HG02943 (cell line): ENCODE measurements around the gene SPECC1.
"Not testable (repeated sequence)": the region's sequence is repeated elsewhere in the genome, so short reads cannot be mapped to it uniquely, and the experiment has no call there.

Experiments used
- ATAC-seq: cut with Tn5 transposase; IDR thresholded peaks from one replicate; pipeline ENCODE4 v1.9.1; 2021; ENCODE audit warnings: mild to moderate bottlenecking, low read depth, moderate library complexity; ENCODE audit not compliant: unreplicated experiment

The SPECC1 gene

GRCh38 chr17:20009302-20010098 is at the start of gene SPECC1:
SPECC1 (plus strand) TSS chr17:20009359; CDS start chr17:20096652, 87,293 bp downstream.
- ATAC-seq, result peak; percentile 90

- not testable (repeated sequence) for ATAC-seq
Observed at GRCh38 chr17:19962954-19963353, 46.2 kb upstream of the SPECC1 start.

- ATAC-seq, result no peak
Observed at GRCh38 chr17:19973156-19973555, 36.0 kb upstream of the SPECC1 start.

GRCh38 chr17:19975601-19976000 is 33.6 kb upstream of the SPECC1 start:
- no peak for ATAC-seq

GRCh38 chr17:19977293-19978208 is 31.6 kb upstream of the SPECC1 start, which contains the start of gene AKAP10:
AKAP10 (minus strand) TSS chr17:19977828; CDS start chr17:19977679, 149 bp downstream.
- peak; percentile 79 for ATAC-seq

GRCh38 chr17:19978209-19978802 is 30.9 kb upstream of the SPECC1 start:
- ATAC-seq, result peak; percentile 10

- ATAC-seq, result no peak
Observed at GRCh38 chr17:19978805-19979211, 30.4 kb upstream of the SPECC1 start.

GRCh38 chr17:19979917-19980770 is 29.0 kb upstream of the SPECC1 start:
- ATAC-seq, result no peak

GRCh38 chr17:19986941-19987861 is 22.0 kb upstream of the SPECC1 start:
- ATAC-seq, result no peak

GRCh38 chr17:19987897-19988296 is 21.3 kb upstream of the SPECC1 start:
- no peak for ATAC-seq

GRCh38 chr17:19991252-19991885 is 17.8 kb upstream of the SPECC1 start:
- ATAC-seq, result no peak

GRCh38 chr17:19992803-19993713 is 16.1 kb upstream of the SPECC1 start:
- ATAC-seq, result peak; percentile 77

- no peak for ATAC-seq
Observed at GRCh38 chr17:19996086-19996485, 13.1 kb upstream of the SPECC1 start.

GRCh38 chr17:19996502-19996901 is 12.7 kb upstream of the SPECC1 start:
- ATAC-seq, result no peak

GRCh38 chr17:20008242-20009051 is 712 bp upstream of the SPECC1 start:
- peak; percentile 21 for ATAC-seq

- ATAC-seq, result no peak
Observed at GRCh38 chr17:20009052-20009301, 182 bp upstream of the SPECC1 start.
